HepG2 (cell line): Measurements from ENCODE around the gene MVK. TPM values are rescaled to one million over a fixed set of nuclear protein-coding genes. Genes with fewer than 3 reads are reported as not detected.

Experiments
- ATAC-seq: fragments of 200-7000 bp; cut with Tn5 transposase; 3 replicates; pipeline ENCODE4 v1.9.1; 2020; ENCODE audit warnings: mild to moderate bottlenecking, moderate library complexity
- BruUV-seq: library from RNA; stranded (reverse); fragments of 400-500 nt; replicated peaks from 2 replicates; lab custom pipeline; 2021; lab: Mats Ljungman, UMichigan
- CTCF ChIA-PET: fragments of 300-600 bp; formaldehyde crosslinking; extraction: SDS; loops from one replicate; lab custom pipeline; 2021; ENCODE audit warnings: low total read pairs, inconsistent platforms, low intra/inter-chr PET ratio; lab: Yijun Ruan, JAX
- POLR2A ChIA-PET: fragments of 350-600 bp; sonication (Branson Sonifier 250); formaldehyde crosslinking; loops from one replicate; lab custom pipeline; 2020; ENCODE audit warnings: antibody characterized with exemption, inconsistent platforms; lab: Yijun Ruan, JAX
- DNase-seq: peaks from one replicate; pipeline ENCODE4 v3.0.0-alpha.2; 2015; ENCODE audit warnings: low spot score
- FAIRE-seq: peaks from 3 replicates; lab custom pipeline; 2011; peaks lifted over from hg19 to GRCh38; lab: Jason Lieb, UNC
- H2AFZ ChIP-seq: one replicate; pipeline ENCODE4 v1.6.1; 2011; ENCODE audit warnings: low read length, inconsistent platforms
- H3K27ac ChIP-seq: fragments of 300-600 bp; 3 replicates; pipeline ENCODE4 v1.8.0; 2011; ENCODE audit warnings: mixed run types, mild to moderate bottlenecking, mixed read lengths, low read length, inconsistent platforms; ENCODE audit not compliant: insufficient read depth; ENCODE audit errors: extremely low read length
- H3K27me3 ChIP-seq, 2 experiments: fragments of 200-600 bp in 1 of 2; 2 replicates in 1 of 2; 3 replicates in 1 of 2; pipeline versions ENCODE4 v1.6.0 to v1.8.0; 2011; ENCODE audit warnings: low read length in 2 of 2, mild to moderate bottlenecking in 2 of 2, moderate library complexity in 2 of 2, inconsistent platforms in 1 of 2; ENCODE audit not compliant: insufficient read depth in 2 of 2, control insufficient read depth in 1 of 2
- H3K36me3 ChIP-seq, 2 experiments: fragments of 200-600 bp in 1 of 2; replicated peaks in 1 of 2; 2 replicates in 1 of 2; 3 replicates in 1 of 2; pipeline versions ENCODE4 v1.5.1 to v1.8.0; 2011; ENCODE audit warnings: low read length in 2 of 2, inconsistent platforms in 1 of 2; ENCODE audit not compliant: insufficient read depth in 2 of 2, control insufficient read depth in 1 of 2
- H3K4me1 ChIP-seq: 2 replicates; pipeline ENCODE4 v1.5.1; 2012; ENCODE audit warnings: low read length, inconsistent platforms; ENCODE audit not compliant: insufficient read depth
- H3K4me2 ChIP-seq: 2 replicates; pipeline ENCODE4 v1.6.0; 2011; ENCODE audit warnings: low read depth, low read length, inconsistent platforms
- H3K4me3 ChIP-seq, 3 experiments: fragments of 200-600 bp in 1 of 3; sonication (generic), shearing (Covaris generic) in 1 of 3; replicated peaks in 1 of 3; 2 replicates each; pipeline ENCODE4 v1.5.1; 2011 to 2016; ENCODE audit warnings: low read length in 3 of 3, inconsistent platforms in 2 of 3, low read depth in 2 of 3, mild to moderate bottlenecking in 2 of 3, control low read depth in 1 of 3, mixed read lengths in 1 of 3; ENCODE audit not compliant: insufficient read depth in 1 of 3
- H3K79me2 ChIP-seq: one replicate; pipeline ENCODE4 v1.6.1; 2011; ENCODE audit warnings: low read length, inconsistent platforms; ENCODE audit not compliant: insufficient read depth
- H3K9ac ChIP-seq: 2 replicates; pipeline ENCODE4 v1.6.0; 2011; ENCODE audit warnings: mild to moderate bottlenecking, low read depth, low read length, inconsistent platforms; ENCODE audit not compliant: insufficient read depth
- H3K9me3 ChIP-seq: 2 replicates; pipeline ENCODE4 v1.5.1; 2012; ENCODE audit warnings: mild to moderate bottlenecking, low read length
- H4K20me1 ChIP-seq: 2 replicates; pipeline ENCODE4 v1.6.0; 2011; ENCODE audit warnings: inconsistent platforms, mild to moderate bottlenecking, low read length, moderate library complexity; ENCODE audit not compliant: insufficient read depth
- ISL2 ChIP-seq: sonication (generic); formaldehyde crosslinking; IDR thresholded peaks from 2 replicates; pipeline ENCODE4 v1.5.0; 2020; ENCODE audit warnings: missing genetic modification reagents
- MAFK ChIP-seq, 2 experiments: IDR thresholded peaks in 1 of 2; conservative IDR thresholded peaks in 1 of 2; 2 replicates each; pipeline ENCODE4 v1.6.1; 2011; ENCODE audit warnings: improper control_type of control experiment in 2 of 2, low read length in 2 of 2
- NAIF1 ChIP-seq: sonication (generic); formaldehyde crosslinking; IDR thresholded peaks from 2 replicates; pipeline ENCODE4 v1.5.0; 2020; ENCODE audit warnings: mild to moderate bottlenecking, missing genetic modification reagents, borderline replicate concordance
- RARG ChIP-seq: sonication (generic); formaldehyde crosslinking; IDR thresholded peaks from 2 replicates; pipeline ENCODE4 v1.4.0; 2020; ENCODE audit warnings: low read depth, mild to moderate bottlenecking, missing genetic modification reagents
- RFX3 ChIP-seq: IDR thresholded peaks from 2 replicates; pipeline ENCODE4 v1.6.1; 2016; ENCODE audit warnings: missing biosample characterization, missing genetic modification reagents
- ZBTB44 ChIP-seq: sonication (generic); formaldehyde crosslinking; IDR thresholded peaks from 2 replicates; pipeline ENCODE4 v1.4.0; 2020; ENCODE audit warnings: missing genetic modification reagents
- ZNF44 ChIP-seq: sonication (generic); formaldehyde crosslinking; IDR thresholded peaks from 2 replicates; pipeline ENCODE4 v1.5.1; 2020; ENCODE audit warnings: mild to moderate bottlenecking, missing genetic modification reagents
- ZNF441 ChIP-seq: sonication (generic); formaldehyde crosslinking; IDR thresholded peaks from 2 replicates; pipeline ENCODE4 v1.7.0; 2021; ENCODE audit warnings: missing genetic modification reagents, borderline replicate concordance
- ZNF451 ChIP-seq: sonication (generic); formaldehyde crosslinking; IDR thresholded peaks from 2 replicates; pipeline ENCODE4 v1.5.0; 2020; ENCODE audit warnings: mild to moderate bottlenecking, missing genetic modification reagents
- ZNF503 ChIP-seq: sonication (generic); formaldehyde crosslinking; IDR thresholded peaks from 2 replicates; pipeline ENCODE4 v1.4.0; 2020; ENCODE audit warnings: missing genetic modification reagents
- ZNF639 ChIP-seq: conservative IDR thresholded peaks from 2 replicates; pipeline ENCODE4 v1.6.1; 2018; ENCODE audit warnings: missing genetic modification reagents
- ZNF776 ChIP-seq: sonication (generic); formaldehyde crosslinking; IDR thresholded peaks from 2 replicates; pipeline ENCODE4 v1.4.0; 2020; ENCODE audit warnings: mild to moderate bottlenecking, missing genetic modification reagents
- WGBS: methylation state at CpG from one replicate; pipeline ENCODE4 v1.1.6; 2017; ENCODE audit warnings: low lambda C conversion rate; 5-methylcytosine and 5-hydroxymethylcytosine counted together
- in situ Hi-C: cut with HindIII; loops from 2 replicates; pipeline ENCODE4 v1.10.0; 2017; ENCODE audit warnings: low pct_unique_long_range_greater_than_20kb; ENCODE audit not compliant: extremely low pct_ligation_motif_present
- intact Hi-C: fragments of 100-400 bp; cut with micrococcal nuclease; formaldehyde crosslinking; loops from one replicate; pipeline ENCODE4 v1.10.0; 2022; ENCODE audit not compliant: unreplicated experiment
- polyA plus RNA-seq, 8 experiments: library from polyadenylated mRNA; depleted of rRNA in 3 of 8; stranded (reverse) in 7 of 8; unstranded in 1 of 8; fragments of >200 nt; fragmentation: Illumina TruSeq in 4 of 8; extraction: Trizol in 4 of 8; gene quantifications; 2 replicates each; pipeline versions ENCODE4 v1.2.1 to v1.2.3, GENCODE V29; 2011 to 2016; ENCODE audit warnings: low read depth in 4 of 8, missing spikeins in 1 of 8, mixed read lengths in 1 of 8; ENCODE audit not compliant: insufficient read depth in 1 of 8
- total RNA-seq, 5 experiments: library from RNA; depleted of rRNA; stranded (reverse); fragments of >200 nt; fragmentation: Illumina TruSeq; extraction: Trizol; gene quantifications; 2 replicates each; pipeline ENCODE4 v1.2.3, GENCODE V29; 2016; ENCODE audit warnings: low read depth in 1 of 5
- TF ChIP-seq, protein P1 (sequence below): IDR thresholded peaks from 2 replicates; pipeline ENCODE4 v1.6.1; 2016; ENCODE audit warnings: missing compliant biosample characterization, missing genetic modification reagents, borderline replicate concordance
- TF ChIP-seq, protein P2 (sequence below): IDR thresholded peaks from 2 replicates; pipeline ENCODE4 v1.6.1; 2016; ENCODE audit warnings: low read depth, borderline replicate concordance
- TF ChIP-seq, protein P3 (sequence below): IDR thresholded peaks from 2 replicates; pipeline ENCODE4 v1.6.1; 2012; ENCODE audit warnings: low read depth, low read length, improper control_type of control experiment

MVK gene
- total and polyA plus RNA-seq, 2 of the 13 experiments (the other 11 are each of a cell fraction or from before 2014, with no cell fraction given), result 11.6 to 66.9 TPM

- intact Hi-C loops (no loop called here), in situ Hi-C loops (no loop called here)
- no peak overlapping the region for H2AFZ ChIP-seq
- FAIRE-seq (no peak), DNase-seq (no peak), ATAC-seq (no peak)
- no peaks in the 10 kb centered on the region for H3K9me3 ChIP-seq
- H4K20me1 ChIP-seq, result no peaks in the 10 kb centered on the region
- BruUV-seq, result no TSS peak
- H3K79me2 ChIP-seq, result no peaks in the 10 kb centered on the region
- H3K4me3 ChIP-seq, result no peak overlapping the region
- no peak overlapping the region for H3K9ac ChIP-seq
- 90% methylated on average over 14 of the region's 16 CpGs for WGBS
- ChIA-PET CTCF (no interaction called here), POLR2A (no interaction called here)
- H3K27ac ChIP-seq, result no peak overlapping the region
- no peak overlapping the region for H3K4me2 ChIP-seq
- no peaks in the 10 kb centered on the region; a peak in 1 of 5 replicates for H3K36me3 ChIP-seq
- peaks cover 16% of the 10 kb centered on the region for H3K4me1 ChIP-seq
- no peaks in the 10 kb centered on the region; a peak in 1 of 5 replicates for H3K27me3 ChIP-seq
- no peak for TF ChIP-seq ZNF639 (CRISPR knock-in tag)
- TF ChIP-seq, protein P1, sequence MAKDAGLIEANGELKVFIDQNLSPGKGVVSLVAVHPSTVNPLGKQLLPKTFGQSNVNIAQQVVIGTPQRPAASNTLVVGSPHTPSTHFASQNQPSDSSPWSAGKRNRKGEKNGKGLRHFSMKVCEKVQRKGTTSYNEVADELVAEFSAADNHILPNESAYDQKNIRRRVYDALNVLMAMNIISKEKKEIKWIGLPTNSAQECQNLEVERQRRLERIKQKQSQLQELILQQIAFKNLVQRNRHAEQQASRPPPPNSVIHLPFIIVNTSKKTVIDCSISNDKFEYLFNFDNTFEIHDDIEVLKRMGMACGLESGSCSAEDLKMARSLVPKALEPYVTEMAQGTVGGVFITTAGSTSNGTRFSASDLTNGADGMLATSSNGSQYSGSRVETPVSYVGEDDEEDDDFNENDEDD (CRISPR knock-in tag), result no peak
- TF ChIP-seq RFX3 (CRISPR knock-in tag), result no peak
- no peak for TF ChIP-seq ZNF451 (CRISPR knock-in tag)
- TF ChIP-seq, protein P2, sequence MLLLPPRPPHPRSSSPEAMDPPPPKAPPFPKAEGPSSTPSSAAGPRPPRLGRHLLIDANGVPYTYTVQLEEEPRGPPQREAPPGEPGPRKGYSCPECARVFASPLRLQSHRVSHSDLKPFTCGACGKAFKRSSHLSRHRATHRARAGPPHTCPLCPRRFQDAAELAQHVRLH, result no peak
- no peak for TF ChIP-seq MAFK (conservative IDR thresholded peaks at IDR 0.05 in 1 of 2, IDR thresholded peaks at IDR 0.05 in 1 of 2; ENCODE audit: low read length in 2 of 2)
- no peak for TF ChIP-seq RARG (CRISPR knock-in tag)
- no peak for TF ChIP-seq ZNF44 (CRISPR knock-in tag)
- no peak for TF ChIP-seq ZNF441 (CRISPR knock-in tag)
- TF ChIP-seq ISL2 (CRISPR knock-in tag), result no peak
- no peak for TF ChIP-seq ZNF503 (CRISPR knock-in tag)
- TF ChIP-seq, protein P3, sequence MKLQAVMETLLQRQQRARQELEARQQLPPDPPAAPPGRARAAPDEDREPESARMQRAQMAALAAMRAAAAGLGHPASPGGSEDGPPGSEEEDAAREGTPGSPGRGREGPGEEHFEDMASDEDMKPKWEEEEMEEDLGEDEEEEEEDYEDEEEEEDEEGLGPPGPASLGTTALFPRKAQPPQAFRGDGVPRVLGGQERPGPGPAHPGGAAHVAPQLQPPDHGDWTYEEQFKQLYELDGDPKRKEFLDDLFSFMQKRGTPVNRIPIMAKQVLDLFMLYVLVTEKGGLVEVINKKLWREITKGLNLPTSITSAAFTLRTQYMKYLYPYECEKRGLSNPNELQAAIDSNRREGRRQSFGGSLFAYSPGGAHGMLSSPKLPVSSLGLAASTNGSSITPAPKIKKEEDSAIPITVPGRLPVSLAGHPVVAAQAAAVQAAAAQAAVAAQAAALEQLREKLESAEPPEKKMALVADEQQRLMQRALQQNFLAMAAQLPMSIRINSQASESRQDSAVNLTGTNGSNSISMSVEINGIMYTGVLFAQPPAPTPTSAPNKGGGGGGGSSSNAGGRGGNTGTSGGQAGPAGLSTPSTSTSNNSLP, result no peak
- TF ChIP-seq NAIF1, result no peak
- no peak for TF ChIP-seq ZBTB44 (CRISPR knock-in tag)
- TF ChIP-seq ZNF776 (CRISPR knock-in tag), result no peak
Measured at GRCh38 chr12:109538191-109538863, 35.3 kb upstream of the MVK start.
